GM04504 (cell line): ENCODE data around the gene LPAR2.

ENCODE experiments used
- DNase-seq: peaks from one replicate; pipeline ENCODE4 v3.0.0-alpha.2; 2012; ENCODE audit warnings: low read depth

Gene LPAR2

DNA sequence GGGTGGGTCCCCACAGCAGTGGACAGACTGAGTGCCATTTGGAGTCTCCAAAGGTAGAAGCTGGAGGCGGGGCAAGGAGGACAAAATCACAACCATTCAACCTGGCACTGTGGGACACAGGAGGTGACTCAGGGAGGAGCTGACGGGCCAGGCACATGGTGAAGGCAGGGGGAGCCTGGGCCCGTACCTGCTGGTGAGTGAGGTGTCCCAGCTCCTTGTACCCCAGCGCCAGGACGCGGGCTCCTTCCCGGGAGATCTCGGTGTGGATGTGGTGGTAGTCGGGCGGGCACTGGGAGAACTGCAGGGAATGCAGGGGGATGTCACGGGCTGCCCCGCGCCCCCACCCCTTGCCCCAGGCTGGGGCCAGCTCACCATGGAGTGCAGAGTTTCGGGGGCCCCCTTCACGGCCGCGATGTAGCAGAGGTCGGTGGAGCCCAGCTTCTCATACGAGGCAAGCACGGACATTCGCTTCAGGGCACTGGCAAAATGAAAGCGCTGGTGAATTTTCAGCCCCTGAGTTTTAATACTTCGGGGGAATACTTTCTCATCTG, 25.7 kb upstream of the LPAR2 start:
- no peak for DNase-seq

DNA sequence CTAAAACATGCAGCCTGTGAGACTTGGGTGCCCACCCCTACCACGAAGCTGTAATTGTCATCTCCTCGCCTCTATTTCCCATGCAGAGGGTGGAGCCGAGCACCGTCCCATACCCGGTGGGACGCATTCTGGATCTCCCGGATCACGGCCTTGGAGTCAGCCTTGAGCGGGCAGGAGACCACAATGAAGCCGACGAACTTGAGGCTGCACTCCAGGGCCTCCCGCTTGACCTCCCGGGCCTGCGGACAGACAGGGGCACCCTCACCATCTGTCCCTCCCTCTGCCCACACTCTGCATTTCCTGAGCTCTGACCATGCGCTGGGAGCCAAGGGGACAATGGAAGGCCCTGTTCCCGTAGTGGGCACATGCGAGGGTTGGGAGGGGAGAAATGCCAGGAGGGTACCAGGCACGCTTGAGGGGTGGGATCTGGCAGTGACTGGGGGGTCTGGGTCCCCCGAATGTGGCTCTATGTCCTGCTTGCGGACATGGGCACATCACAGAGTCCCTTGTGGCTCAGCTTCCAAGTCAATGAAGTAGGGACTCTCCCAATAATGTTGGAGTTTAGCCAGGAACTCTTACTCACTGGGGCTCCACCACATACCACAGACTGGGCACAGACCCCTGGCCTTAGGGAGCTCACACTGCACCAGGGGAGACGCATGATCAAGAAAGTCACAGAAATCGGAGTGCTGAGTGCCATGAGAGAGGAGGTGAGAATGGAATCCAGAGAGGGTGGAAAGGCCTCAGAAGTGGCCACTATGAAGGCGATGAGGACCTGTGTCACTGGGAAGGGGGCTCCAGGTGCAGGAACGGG, 24.7 kb upstream of the LPAR2 start:
- DNase-seq: no peak

DNA sequence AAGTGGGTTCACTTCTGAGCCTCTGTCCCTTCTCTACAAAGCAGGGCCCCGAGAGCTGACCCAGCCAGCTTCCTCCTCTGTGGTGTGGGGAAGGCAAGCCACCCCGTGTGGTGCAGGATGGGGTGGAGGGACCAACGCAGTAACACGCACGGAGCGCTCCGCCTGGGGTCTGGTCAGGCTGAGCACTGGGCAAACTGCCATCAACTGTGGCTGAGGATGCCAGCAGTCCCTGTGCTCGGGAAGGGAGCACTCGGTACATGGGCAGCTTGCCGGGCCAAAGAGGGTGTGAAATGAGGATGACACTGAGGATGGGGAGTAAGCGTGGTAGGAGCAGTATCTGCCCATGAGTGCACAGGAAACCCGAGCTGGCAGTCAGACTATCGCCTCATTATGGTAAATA, 23.1 kb upstream of the LPAR2 start:
- no peak for DNase-seq

DNA sequence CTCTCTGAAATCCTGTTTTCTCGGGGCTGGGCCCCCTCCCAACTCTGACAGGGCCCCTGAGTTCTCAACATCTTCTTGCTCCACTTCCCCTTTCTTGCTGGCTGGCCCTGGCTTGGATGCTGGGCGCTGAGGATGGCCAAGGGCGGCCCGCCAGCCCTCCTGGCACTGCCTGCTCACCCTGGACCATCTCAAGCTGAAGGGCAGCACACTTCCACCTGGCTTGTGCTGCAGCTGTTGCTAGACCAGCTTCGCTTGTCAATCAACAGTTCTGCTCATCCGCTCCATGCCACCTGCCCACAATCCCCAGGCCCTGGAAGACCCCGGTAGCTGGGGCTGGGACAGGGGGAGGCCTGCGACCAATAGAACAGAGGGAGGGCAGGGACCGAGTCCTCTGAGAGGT, 22.3 kb upstream of the LPAR2 start:
- no peak for DNase-seq

DNA sequence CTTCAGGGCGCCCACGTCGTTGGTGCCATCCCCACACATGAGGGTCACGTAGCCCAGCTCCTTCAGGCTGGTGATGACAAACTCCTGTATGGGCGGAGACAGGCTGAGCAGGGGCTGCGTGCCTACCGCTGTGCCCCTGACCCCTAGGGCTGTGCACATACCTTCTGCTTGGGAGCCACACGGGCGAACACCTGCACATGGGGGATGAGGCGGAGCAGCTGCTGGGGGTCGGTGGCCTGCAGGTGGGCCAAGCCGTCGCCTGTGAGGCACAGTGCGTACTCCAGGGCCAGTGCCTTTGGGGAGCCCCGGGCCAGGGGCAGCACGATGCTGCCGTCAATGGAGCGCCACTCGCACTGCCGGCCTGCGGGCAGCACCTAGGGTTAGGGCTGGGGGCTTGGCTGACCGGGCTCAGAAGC, 21.6 kb upstream of the LPAR2 start:
- no peak for DNase-seq

DNA sequence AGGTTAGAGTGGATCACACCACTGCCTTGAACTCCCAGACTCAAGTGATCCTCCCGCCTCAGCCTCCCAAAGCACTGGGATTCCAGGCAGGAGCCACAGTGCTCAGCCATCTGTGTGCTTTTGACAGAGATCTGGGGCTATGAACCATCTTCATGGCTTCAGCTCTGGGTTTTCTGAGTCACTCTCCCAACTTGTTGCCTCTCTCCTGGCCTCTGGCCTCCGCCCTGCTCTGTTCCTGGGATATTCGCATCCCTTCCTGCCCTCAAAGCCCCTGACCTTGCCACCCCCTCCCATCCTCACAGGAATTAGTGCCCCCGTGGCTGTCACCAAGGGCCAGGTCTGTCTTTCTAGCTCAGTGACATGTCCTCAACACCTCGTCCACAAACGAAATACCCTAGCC, 21.1 kb upstream of the LPAR2 start:
- no peak for DNase-seq

DNA sequence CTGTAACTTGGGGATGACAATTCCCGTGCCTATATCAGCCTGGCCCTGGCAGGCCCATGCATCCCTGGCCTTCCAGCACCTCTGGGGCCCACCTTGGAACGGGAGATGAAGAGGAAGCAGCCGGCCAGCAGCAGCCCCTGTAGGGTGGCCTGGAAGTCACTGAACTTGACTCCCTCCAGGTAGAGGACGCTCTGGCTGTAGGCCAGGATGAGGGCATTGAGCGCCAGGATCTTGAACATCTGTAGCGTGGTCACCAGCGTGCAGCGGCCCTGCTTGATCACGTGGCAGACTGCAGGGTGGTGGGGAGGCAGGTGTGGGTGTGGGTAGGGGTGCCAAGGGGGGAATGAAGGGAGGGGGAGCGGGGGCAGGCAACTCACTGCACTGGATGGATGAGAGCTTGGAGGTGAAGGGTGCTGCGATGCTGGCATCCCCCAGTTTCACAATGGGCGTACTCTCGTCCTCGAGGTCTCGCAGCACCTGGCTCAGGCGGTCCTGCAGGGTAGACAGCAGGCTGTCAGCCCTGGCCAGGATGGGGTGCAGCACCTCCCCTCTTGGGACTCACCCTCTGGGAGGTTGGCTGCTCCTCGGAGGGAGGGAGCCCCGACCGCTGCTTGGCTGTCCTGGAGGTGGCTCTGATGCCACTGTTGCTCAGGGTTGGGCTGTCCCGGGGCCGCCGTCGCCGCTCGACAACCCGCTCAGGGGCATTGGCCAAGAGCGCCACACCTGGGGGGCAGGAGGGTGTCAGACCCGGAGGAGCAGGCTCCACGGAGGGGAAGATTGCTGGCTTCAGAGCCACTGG, 19.2 kb upstream of the LPAR2 start:
- DNase-seq: no peak

DNA sequence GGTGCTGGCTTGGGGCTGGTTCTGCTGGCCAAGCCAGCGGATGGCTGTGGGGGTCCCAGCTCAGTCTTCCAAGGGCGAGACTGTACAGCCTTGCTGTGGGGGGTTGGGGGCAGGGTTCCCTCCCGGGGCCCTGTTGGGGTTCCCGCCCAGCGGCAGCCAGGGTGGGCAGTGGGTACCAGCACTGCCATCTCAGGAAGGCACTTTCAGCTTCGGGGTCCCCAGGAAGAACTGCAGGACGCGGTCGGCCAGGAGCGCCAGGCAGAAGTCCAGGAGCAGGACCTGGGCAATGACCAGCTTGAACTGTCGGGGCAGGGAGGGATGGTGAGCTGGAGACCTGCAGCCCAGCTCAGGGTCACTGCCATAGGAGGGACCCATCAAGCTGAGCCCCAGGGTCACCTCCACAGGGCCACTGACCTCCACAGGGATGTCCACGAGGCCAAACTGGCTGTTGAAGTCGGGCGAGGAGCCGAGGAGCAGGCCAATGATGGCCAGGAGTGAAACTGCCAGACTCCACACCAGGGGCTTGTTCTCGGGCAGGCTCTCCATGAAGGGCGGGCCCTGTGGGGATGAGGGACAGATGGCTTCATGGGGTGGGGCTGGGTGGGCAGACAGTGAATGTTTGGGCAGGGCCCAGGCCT, 17.3 kb upstream of the LPAR2 start:
- no peak for DNase-seq

DNA sequence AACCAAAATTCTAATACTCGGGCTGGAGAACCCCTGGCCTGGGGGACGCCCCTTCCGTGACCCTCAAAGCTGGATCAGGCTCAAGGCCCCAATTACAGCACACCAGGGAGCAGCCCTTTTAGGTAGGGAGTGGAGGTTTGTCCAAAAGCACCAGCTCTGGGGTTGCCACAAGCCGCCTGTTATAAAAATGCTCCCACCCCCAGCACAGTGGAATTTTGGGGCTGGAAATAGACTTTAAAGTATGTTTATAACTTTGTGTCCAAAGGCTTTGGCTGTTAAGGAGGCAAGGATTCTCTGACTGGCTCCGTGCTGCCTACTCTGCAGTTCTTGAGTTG, 16.0 kb upstream of the LPAR2 start:
- no peak for DNase-seq

DNA sequence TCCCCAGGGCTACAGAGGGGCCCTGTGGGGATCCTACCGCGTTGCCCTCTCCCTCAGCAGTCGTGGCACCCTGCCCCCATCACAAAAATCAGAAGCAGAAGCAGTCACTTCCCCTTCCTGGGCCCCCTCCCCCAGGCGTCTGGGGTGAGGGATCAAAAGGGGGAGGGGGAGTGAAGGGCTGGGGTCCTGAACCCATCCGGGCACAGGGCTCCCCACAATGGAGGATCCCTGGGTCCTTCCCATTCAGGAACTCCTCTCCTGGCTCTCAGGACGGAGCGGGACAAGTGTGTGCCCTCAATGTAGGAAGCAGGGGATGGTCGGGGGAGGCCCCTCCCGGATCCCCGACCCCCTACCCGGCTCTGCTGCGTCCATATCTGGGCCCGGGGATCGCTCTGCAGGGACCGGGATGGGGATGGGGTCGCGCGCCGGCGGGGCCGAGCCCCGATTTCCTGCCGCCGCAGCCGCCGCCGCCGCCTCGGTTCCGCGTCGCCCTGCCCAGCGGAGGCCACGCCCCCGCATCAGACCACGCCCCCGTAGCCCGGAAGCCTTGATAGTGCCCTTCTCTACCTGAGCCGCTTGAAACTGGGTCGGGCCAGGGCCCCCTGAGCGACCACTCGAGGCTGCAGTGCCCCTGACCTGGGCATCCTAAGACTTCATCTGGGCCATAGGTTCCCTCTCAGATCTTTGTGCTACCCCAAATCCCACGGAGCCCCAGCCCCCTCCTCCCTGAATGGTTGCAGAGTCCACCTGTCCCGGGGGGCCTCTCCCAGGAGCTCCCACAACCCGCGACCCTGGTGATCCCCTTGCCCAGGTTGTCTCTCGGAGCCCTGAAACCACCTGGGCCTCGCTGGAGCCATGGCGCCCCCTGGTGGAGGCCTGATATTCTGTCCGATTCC, 15.4 kb upstream of the LPAR2 start, which contains the start of gene GMIP:
GMIP (minus strand) TSS at position 500 of the 896 bp plus-strand sequence; CDS start at position 372, 128 bp downstream.
- no peak for DNase-seq

DNA sequence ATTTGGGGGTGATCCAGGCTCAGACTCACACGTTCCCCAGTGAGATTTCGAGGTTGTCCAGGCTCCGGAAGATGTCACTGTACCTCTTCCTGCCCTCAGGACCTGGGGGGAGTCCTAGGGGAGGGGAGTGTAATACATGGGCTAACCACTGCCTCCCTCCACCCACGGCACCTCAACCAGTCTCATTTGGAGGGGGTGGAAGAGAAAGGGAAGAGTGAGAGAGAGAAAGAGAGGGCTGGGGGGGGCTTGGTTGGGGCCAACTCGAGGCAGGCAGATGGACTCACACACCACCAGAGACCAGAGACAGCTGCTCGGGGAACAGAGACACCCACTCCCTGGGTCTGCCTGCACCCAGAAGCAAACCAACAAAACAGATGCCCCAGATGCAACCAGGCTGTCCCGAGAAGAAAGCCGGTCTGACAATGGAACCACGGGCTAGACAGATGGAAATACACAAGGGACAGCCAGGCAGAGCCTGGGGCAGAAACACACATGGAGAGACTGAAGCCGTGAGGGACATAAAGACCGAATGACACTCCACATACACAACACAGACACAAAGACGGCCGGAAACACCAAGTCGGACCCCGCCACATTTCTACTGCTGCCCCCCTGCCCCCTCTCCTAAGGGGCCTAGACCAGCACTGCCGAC, 14.6 kb upstream of the LPAR2 start:
- DNase-seq: no peak

DNA sequence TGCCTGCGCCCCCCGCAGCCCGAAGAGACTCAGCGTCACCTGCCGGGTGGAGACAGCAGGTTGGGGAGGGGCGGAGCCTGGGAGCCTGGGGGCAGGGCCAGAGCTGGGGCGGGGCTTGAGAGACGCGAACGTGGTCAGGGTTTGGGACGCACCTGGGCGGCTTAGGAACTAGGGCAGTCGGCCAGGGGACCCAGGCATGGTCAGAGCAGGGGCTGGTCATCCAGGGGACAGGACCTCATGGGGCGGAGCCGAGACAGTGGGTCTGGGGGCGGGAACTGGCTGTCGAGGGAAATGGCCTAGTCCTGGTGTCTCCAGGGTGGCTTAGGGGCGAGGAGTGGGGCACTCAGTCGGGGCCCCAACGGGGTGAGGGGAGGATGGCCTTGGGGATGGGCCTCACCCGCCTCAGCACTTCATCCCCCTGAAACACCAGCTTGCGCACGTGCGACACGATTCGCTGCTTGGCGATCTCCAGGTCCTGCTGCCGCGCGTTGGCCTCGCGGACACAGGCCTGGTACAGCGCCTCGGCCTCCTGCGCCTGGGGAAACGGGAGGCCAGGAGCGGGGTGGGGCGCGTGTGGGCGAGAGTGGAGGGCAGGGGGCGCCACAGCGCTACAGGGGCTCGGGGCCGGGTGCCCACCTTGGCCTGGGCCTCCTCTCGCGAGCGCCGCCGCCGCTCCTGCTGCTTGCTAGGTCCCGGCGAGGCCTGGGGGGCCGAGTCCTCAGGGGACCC, 9.7 kb upstream of the LPAR2 start:
- no peak for DNase-seq

DNA sequence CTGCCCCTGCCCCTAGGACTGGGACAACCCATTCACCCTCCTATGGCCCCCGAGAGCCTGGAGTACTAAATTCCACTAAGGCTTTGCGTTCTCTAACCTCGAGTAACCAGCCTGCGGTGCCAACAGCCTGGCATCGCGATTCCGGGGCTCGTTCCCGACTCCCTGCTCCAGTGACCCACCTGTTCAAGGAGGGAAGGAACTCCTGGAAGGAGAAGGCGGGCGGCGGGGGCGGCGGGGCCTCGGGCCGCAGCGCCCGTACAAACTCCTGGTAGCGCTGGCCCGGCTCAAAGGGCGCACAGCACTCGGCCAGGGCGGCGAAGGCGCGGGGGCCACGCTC, 9.1 kb upstream of the LPAR2 start:
- no peak for DNase-seq

DNA sequence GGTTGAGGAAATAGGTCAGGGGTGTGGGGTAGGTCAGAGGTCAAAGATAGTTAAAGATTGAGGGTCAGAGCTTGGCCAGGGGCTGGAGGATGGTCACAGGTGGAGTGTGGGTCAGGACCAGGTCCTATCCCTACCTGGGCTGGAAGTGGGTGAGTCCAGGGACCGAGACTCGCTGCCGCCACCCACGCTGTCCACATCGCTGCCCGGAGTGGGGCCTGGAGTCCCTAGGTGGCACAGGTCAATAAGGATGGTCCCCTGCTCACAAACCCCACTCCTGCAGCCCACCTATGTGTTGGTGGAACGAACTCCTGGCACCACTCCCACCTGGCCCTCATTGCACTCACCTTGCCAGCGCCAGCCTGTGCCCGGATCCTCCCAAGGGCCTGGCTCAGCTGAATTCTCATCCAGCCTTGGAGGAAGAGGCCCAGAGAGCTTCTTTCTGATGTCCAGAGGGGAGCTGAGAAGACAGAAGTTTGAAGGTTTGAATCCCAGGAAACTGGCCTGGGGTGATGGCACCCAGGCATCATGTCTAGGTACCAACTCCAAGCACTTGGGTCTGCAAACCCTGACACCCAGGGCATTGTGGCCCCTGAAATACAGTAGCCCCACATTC, 8.7 kb upstream of the LPAR2 start:
- no peak for DNase-seq

DNA sequence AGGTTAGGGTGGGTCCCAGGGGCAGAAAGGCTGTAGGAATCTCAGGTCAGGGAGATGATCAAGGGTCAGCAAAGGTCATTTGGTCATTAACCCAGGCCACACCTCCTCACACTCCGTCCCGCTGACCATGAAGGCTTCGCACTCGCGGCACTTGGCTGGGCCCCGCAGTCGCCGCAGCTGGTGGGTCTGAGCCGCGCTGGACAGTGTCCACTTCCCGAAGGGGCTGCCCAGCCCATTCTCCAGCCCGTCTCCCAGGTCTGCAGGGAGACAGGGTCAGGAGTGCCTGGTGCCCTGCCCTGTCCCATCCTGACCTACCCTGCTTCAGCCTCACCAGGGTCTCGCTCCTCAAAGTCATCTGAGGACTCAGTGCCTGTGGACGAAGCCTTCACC, 7.3 kb upstream of the LPAR2 start:
- no peak for DNase-seq

DNA sequence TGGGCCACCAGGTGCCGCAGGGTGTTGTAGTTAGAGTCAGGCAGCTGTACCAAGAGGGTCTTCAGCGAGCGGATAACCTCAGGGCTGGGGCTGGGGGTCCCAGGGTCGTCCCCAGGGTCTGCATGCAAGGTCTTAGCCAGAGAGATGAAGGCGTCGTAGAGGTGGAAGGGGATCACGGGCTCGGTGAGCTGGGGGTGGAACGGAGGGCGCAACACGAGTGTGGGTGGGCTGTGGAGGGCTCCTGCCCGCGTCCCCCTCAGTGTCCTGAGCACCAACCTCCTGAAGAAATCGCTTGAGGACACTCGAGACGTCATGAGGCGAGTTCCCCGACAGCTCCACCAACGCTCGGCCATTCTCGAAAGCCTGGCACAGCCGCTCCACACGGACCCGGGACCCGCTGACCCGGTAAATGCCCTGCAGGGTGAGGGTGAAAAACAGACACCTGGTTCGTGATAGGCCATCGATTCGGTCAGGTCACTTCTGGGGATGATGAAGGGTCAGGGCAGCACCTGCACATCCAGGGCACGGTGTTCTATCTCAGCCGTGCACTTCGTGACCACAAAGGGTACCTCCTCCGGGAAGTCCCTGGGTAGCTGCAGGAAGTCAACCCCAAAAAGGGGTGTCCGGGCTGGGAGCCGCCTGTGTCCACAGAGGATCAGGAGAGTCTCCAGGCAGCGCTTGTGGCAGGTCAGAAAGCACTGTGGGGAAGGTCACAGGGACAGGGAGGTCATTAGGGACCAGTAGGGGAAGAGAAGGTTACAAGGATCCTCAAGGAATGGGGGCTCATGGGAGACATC, 6.7 kb upstream of the LPAR2 start:
- no peak for DNase-seq

DNA sequence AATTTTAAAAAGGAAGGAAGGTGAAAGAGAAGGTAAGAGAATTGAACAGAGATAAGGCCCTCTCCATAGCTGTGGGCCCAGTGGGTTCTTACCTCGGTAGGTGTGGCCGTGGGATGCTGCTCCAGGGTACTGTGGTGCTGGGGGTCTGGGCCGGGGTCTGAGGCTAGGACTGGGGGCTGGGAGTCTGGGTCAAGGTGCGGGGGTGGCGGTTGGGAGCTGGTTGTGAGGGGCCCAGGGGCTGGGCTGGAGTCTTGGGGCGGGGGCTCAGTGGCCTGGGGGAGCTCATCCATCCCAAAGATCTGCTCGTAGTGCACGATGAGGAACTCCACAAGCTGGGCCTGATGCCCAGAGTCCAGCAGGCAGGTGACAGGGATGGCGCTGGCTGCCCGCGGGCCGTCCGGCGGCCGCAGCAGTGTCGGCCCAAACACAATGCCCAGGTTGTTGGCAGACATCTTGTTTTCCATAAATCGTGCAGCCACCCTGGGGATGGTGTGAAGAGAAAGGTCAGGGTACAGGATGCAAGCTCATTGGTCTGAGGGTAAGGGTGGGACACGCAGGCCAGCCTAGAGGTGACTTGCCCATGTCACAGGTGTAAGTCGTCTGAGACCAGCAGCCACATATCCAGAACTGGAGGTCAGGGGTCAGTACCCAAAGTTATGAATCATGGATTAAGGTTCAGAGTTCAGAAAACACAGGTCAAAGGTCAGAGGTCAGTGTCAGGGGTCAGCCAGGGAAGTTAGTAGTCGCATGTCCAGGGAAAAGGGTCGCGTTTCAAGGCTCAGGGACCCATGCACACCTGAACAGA, 5.9 kb upstream of the LPAR2 start:
- DNase-seq: no peak

DNA sequence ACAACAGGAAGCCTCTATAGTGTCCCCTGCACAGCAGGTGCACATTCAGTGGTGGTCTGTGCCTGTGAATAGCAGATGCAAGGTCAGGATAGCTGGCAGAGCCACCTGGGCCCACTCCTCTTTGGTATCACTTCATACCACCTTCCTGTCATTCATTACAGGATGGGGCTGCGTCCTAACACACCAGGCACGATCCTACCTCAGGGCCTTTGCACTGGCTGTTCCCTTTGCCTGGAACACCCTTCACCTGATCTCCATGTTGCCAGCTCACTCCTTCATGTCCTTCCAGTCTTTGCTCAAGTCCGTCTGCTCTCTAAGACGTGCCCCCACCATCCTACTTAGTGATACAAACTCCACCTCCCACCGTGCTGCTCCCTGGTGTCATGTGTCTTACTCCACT, 4.6 kb upstream of the LPAR2 start:
- DNase-seq: no peak

DNA sequence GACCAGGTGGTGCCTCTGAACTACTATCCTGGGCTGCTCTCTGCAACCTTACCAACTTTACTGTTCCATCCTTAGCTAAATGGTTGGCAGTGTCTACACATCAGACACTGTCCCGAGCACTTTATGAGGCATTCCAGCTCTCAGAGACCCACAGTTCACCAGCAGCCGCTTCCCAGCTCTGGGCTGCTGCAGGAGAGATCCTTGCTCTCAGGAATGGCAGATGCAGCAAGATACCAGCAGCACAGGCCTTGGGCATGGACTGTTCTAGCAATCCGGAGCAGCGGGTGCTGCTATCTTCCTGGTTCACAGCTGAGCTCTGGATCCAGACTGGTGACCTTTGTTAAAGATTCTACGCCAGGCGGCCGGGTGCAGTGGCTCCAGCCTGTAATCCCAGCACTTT, 3.3 kb upstream of the LPAR2 start:
- no peak for DNase-seq
